Measurements from ENCODE around the gene ZNF335. TPM values are rescaled to one million over a fixed set of nuclear protein-coding genes. Genes with fewer than 3 reads are reported as not detected.
"Not testable (repeated sequence)": the region's sequence is repeated elsewhere in the genome, so short reads cannot be mapped to it uniquely, and the experiment has no call there.

The ZNF335 gene
- total RNA-seq, 1 donor from 2014 or later: 38.3 TPM

- Mint-ChIP-seq H3K4me3 (no peak overlapping the region), H3K27ac (no peak overlapping the region), H3K27me3 (ENCODE audit: insufficient read depth) (no peaks in the 10 kb centered on the region), H3K36me3 (ENCODE audit: low read depth) (peaks cover 43% of the 10 kb centered on the region), H3K9me3 (no peaks in the 10 kb centered on the region), H3K4me1 (ENCODE audit: low read depth) (peaks cover 13% of the 10 kb centered on the region)
- DNase-seq (ENCODE audit: low spot score): no peak
- intact Hi-C loops (cut with micrococcal nuclease): no loop called here
Measured at GRCh38 chr20:45943613-45944012, 28.4 kb downstream of the ZNF335 start.

GRCh38 chr20:45940469-45940868 is 31.5 kb downstream of the ZNF335 start:
- Mint-ChIP-seq H3K36me3 (ENCODE audit: low read depth) (peaks cover 47% of the 10 kb centered on the region), H3K4me3 (no peak overlapping the region), H3K9me3 (no peaks in the 10 kb centered on the region), H3K4me1 (ENCODE audit: low read depth) (peaks cover 27% of the 10 kb centered on the region), H3K27ac (no peak overlapping the region), H3K27me3 (ENCODE audit: insufficient read depth) (no peaks in the 10 kb centered on the region)
- intact Hi-C loops (cut with micrococcal nuclease): no loop called here
- no peak for DNase-seq (ENCODE audit: low spot score)

- no peak for DNase-seq (ENCODE audit: low spot score)
- Mint-ChIP-seq H3K27ac (no peak overlapping the region), H3K4me1 (ENCODE audit: low read depth) (peaks cover 27% of the 10 kb centered on the region)
Measured at GRCh38 chr20:45940053-45940452, 31.9 kb downstream of the ZNF335 start.

GRCh38 chr20:45938727-45939438 is 33.1 kb downstream of the ZNF335 start:
- Mint-ChIP-seq H3K9me3 (no peaks in the 10 kb centered on the region), H3K4me1 (ENCODE audit: low read depth) (peaks cover 15% of the 10 kb centered on the region), H3K27me3 (ENCODE audit: insufficient read depth) (no peaks in the 10 kb centered on the region), H3K4me3 (no peak overlapping the region), H3K36me3 (ENCODE audit: low read depth) (peaks cover 33% of the 10 kb centered on the region), H3K27ac (peak overlapping the region; percentile 59)
- intact Hi-C loops (cut with micrococcal nuclease): loop anchor here (10.0 kb wide), 1 partner anchor 974 kb away; the partner anchor contains the start of genes STK4 and TOMM34
- DNase-seq (ENCODE audit: low spot score): no peak

More at GRCh38 chr20:45940053-45940452, 31.9 kb downstream of the ZNF335 start:
- Mint-ChIP-seq H3K27me3 (ENCODE audit: insufficient read depth) (no peaks in the 10 kb centered on the region), H3K36me3 (ENCODE audit: low read depth) (peaks cover 44% of the 10 kb centered on the region), H3K4me3 (no peak overlapping the region), H3K9me3 (no peaks in the 10 kb centered on the region)
- intact Hi-C loops (cut with micrococcal nuclease): no loop called here

GRCh38 chr20:45937765-45938164 is 34.2 kb downstream of the ZNF335 start:
- peaks cover 23% of the 10 kb centered on the region for H3K4me1 Mint-ChIP-seq (ENCODE audit: low read depth)
- DNase-seq (ENCODE audit: low spot score): no peak
- H3K27me3 Mint-ChIP-seq (ENCODE audit: insufficient read depth): no peaks in the 10 kb centered on the region
- intact Hi-C loops (cut with micrococcal nuclease): loop anchor here (10.0 kb wide), 1 partner anchor 973 kb away; the partner anchor contains the start of genes STK4 and TOMM34
- H3K27ac Mint-ChIP-seq: peak overlapping the region; percentile 59
- peaks cover 29% of the 10 kb centered on the region for H3K36me3 Mint-ChIP-seq (ENCODE audit: low read depth)
- peak overlapping the region; percentile 53 for H3K4me3 Mint-ChIP-seq
- H3K9me3 Mint-ChIP-seq: no peaks in the 10 kb centered on the region

GRCh38 chr20:45935416-45936046 is 36.5 kb downstream of the ZNF335 start:
- no peak for DNase-seq (ENCODE audit: low spot score)
- Mint-ChIP-seq H3K4me1 (ENCODE audit: low read depth) (peaks cover 23% of the 10 kb centered on the region), H3K9me3 (no peaks in the 10 kb centered on the region), H3K27me3 (ENCODE audit: insufficient read depth) (no peaks in the 10 kb centered on the region), H3K27ac (peak overlapping the region; percentile 93), H3K4me3 (peak overlapping the region; percentile 93), H3K36me3 (ENCODE audit: low read depth) (peaks cover 28% of the 10 kb centered on the region)
- intact Hi-C loops (cut with micrococcal nuclease): loop anchor here (1.0 to 10.0 kb wide), 10 partner anchors 24 to 971 kb away; partner anchors contain the start of genes ACOT8, CTSA, DNTTIP1 and ELMO2

GRCh38 chr20:45934586-45935415 is 37.2 kb downstream of the ZNF335 start, which contains the start of gene PCIF1:
Gene PCIF1 (plus strand): TSS chr20:45934683. CDS start chr20:45939000, 4,317 bp downstream.
- peak; percentile 96 for DNase-seq (ENCODE audit: low spot score)
- peak within 1 kb of the TSS; percentile 99 for H3K4me3 Mint-ChIP-seq
- H3K36me3 Mint-ChIP-seq (ENCODE audit: low read depth): peaks cover 24% of the 10 kb centered on the region
- intact Hi-C loops (cut with micrococcal nuclease): loop anchor here (1.0 to 10.0 kb wide), 10 partner anchors 24 to 970 kb away; partner anchors contain the start of genes ACOT8, CTSA, DNTTIP1 and ELMO2
- H3K9me3 Mint-ChIP-seq: no peaks in the 10 kb centered on the region
- peak within 1 kb of the TSS; percentile 98 for H3K27ac Mint-ChIP-seq
- peaks cover 23% of the 10 kb centered on the region for H3K4me1 Mint-ChIP-seq (ENCODE audit: low read depth)
- H3K27me3 Mint-ChIP-seq (ENCODE audit: insufficient read depth): no peaks in the 10 kb centered on the region

- H3K27me3 Mint-ChIP-seq (ENCODE audit: insufficient read depth): peaks cover under 1% of the 10 kb centered on the region
- H3K27ac Mint-ChIP-seq: peak overlapping the region; percentile 98
- peaks cover 23% of the 10 kb centered on the region for H3K4me1 Mint-ChIP-seq (ENCODE audit: low read depth)
- DNase-seq (ENCODE audit: low spot score): no peak
- peak overlapping the region; percentile 99 for H3K4me3 Mint-ChIP-seq
- no peaks in the 10 kb centered on the region for H3K9me3 Mint-ChIP-seq
- intact Hi-C loops (cut with micrococcal nuclease): loop anchor here (10.0 kb wide), 1 partner anchor 969 kb away; the partner anchor contains the start of genes STK4 and TOMM34
- H3K36me3 Mint-ChIP-seq (ENCODE audit: low read depth): peaks cover 17% of the 10 kb centered on the region
Measured at GRCh38 chr20:45934046-45934585, 37.9 kb downstream of the ZNF335 start.

- Mint-ChIP-seq H3K4me1 (ENCODE audit: low read depth) (peaks cover 21% of the 10 kb centered on the region), H3K36me3 (ENCODE audit: low read depth) (peaks cover 14% of the 10 kb centered on the region), H3K27me3 (ENCODE audit: insufficient read depth) (peaks cover 2% of the 10 kb centered on the region), H3K4me3 (peak overlapping the region; percentile 99), H3K9me3 (no peaks in the 10 kb centered on the region), H3K27ac (peak overlapping the region; percentile 98)
- intact Hi-C loops (cut with micrococcal nuclease): loop anchor here (1.0 to 10.0 kb wide), 2 partner anchors 30 to 969 kb away; partner anchors contain the start of genes STK4 and TOMM34
- DNase-seq (ENCODE audit: low spot score): peak; percentile 62
Measured at GRCh38 chr20:45933266-45934045, 38.5 kb downstream of the ZNF335 start.

- not testable (repeated sequence) for H3K9me3 Mint-ChIP-seq; H3K36me3 Mint-ChIP-seq (ENCODE audit: low read depth); H3K27me3 Mint-ChIP-seq (ENCODE audit: insufficient read depth); DNase-seq (ENCODE audit: low spot score); H3K4me3 Mint-ChIP-seq; H3K27ac Mint-ChIP-seq
- H3K4me1 Mint-ChIP-seq (ENCODE audit: low read depth): peaks cover 13% of the 10 kb centered on the region
- intact Hi-C loops (cut with micrococcal nuclease): loop anchor here (10.0 kb wide), 1 partner anchor 967 kb away; the partner anchor contains the start of genes STK4 and TOMM34
Measured at GRCh38 chr20:45931680-45932079, 40.3 kb downstream of the ZNF335 start.

- Mint-ChIP-seq H3K36me3 (ENCODE audit: low read depth) (no peaks in the 10 kb centered on the region), H3K4me3 (no peak overlapping the region), H3K9me3 (no peaks in the 10 kb centered on the region), H3K4me1 (ENCODE audit: low read depth) (no peaks in the 10 kb centered on the region), H3K27me3 (ENCODE audit: insufficient read depth) (peaks cover 12% of the 10 kb centered on the region), H3K27ac (no peak overlapping the region)
- intact Hi-C loops (cut with micrococcal nuclease): no loop called here
- no peak for DNase-seq (ENCODE audit: low spot score)
Measured at GRCh38 chr20:45927071-45927878, 44.7 kb downstream of the ZNF335 start.

Measured in activated T-helper 1 cell treated with anti-CD3 and anti-CD28 coated beads, Interleukin-12 subunit alpha, Interleukin-12 subunit beta, Interleukin-2, Interleukin-4 antibody, amounts not matched to agents 30 ng/mL and 10 ng/mL and 1 ng/mL, durations not matched to agents 14 hours and 24 hours and 36 hours (primary cell).